Osteoblast (primary cell): Measurements from ENCODE around the gene NINL. TPM values are rescaled to one million over a fixed set of nuclear protein-coding genes. Genes with fewer than 3 reads are reported as not detected.

Source experiments
- DNase-seq: peaks from one replicate; pipeline ENCODE4 v3.0.0; 2011; ENCODE audit warnings: low spot score, mixed read lengths; ENCODE audit not compliant: insufficient read length; ENCODE audit errors: missing footprints
- H2AFZ ChIP-seq: 2 replicates; pipeline ENCODE4 v1.6.0; 2011; ENCODE audit warnings: mild to moderate bottlenecking, low read length
- H3K27ac ChIP-seq: 2 replicates; pipeline ENCODE4 v1.5.1; 2011; ENCODE audit warnings: mild to moderate bottlenecking, low read depth, low read length, moderate library complexity
- H3K27me3 ChIP-seq: 2 replicates; pipeline ENCODE4 v1.6.0; 2012; ENCODE audit warnings: mild to moderate bottlenecking, control low read depth, inconsistent platforms, low read length, moderate library complexity; ENCODE audit not compliant: insufficient read depth
- H3K36me3 ChIP-seq: 2 replicates; pipeline ENCODE4 v1.5.1; 2011; ENCODE audit warnings: mild to moderate bottlenecking, low read length, control low read depth, moderate library complexity; ENCODE audit not compliant: insufficient read depth
- H3K4me1 ChIP-seq: 2 replicates; pipeline ENCODE4 v1.5.1; 2011; ENCODE audit warnings: mild to moderate bottlenecking, low read length, control low read depth, moderate library complexity; ENCODE audit not compliant: insufficient read depth
- H3K4me2 ChIP-seq: 2 replicates; pipeline ENCODE4 v1.6.0; 2011; ENCODE audit warnings: mild to moderate bottlenecking, low read length; ENCODE audit not compliant: insufficient read depth
- H3K4me3 ChIP-seq: fragments of 200-600 bp; sonication (generic); 3 replicates; pipeline ENCODE4 v1.5.1; 2012; ENCODE audit warnings: mild to moderate bottlenecking, low read length, inconsistent platforms; ENCODE audit not compliant: insufficient read depth
- H3K79me2 ChIP-seq: 2 replicates; pipeline ENCODE4 v1.6.0; 2012; ENCODE audit warnings: mild to moderate bottlenecking, low read length, control low read depth, inconsistent platforms; ENCODE audit not compliant: insufficient read depth
- H3K9me3 ChIP-seq: 2 replicates; pipeline ENCODE4 v1.5.1; 2011; ENCODE audit warnings: low read depth, low read length, control low read depth
- H4K20me1 ChIP-seq: 2 replicates; pipeline ENCODE4 v1.6.0; 2012; ENCODE audit warnings: mild to moderate bottlenecking, low read length, control low read depth; ENCODE audit not compliant: insufficient read depth
- total RNA-seq: library from RNA; depleted of rRNA; stranded (reverse); fragments of >200 nt; gene quantifications from 2 replicates; pipeline ENCODE4 v1.2.3, GENCODE V29; 2012
- TF ChIP-seq, protein P1 (sequence below): IDR thresholded peaks from 2 replicates; pipeline ENCODE4 v1.5.1; 2011; ENCODE audit warnings: mild to moderate bottlenecking, low read depth, low read length, moderate library complexity; ENCODE audit errors: extremely low read depth

NINL gene
- total RNA-seq, 1 donor = 14.8 TPM

- Histone ChIP-seq H3K27ac (peak overlapping the region; percentile 35), H3K9me3 (no peaks in the 10 kb centered on the region), H3K79me2 (peaks cover 14% of the 10 kb centered on the region), H3K4me2 (peak overlapping the region; percentile 37), H3K4me1 (peaks cover 40% of the 10 kb centered on the region), H4K20me1 (peaks cover 8% of the 10 kb centered on the region), H3K36me3 (no peaks in the 10 kb centered on the region), H2AFZ (no peak overlapping the region), H3K4me3 (no peak overlapping the region), H3K27me3 (no peaks in the 10 kb centered on the region)
- TF ChIP-seq, protein P1, sequence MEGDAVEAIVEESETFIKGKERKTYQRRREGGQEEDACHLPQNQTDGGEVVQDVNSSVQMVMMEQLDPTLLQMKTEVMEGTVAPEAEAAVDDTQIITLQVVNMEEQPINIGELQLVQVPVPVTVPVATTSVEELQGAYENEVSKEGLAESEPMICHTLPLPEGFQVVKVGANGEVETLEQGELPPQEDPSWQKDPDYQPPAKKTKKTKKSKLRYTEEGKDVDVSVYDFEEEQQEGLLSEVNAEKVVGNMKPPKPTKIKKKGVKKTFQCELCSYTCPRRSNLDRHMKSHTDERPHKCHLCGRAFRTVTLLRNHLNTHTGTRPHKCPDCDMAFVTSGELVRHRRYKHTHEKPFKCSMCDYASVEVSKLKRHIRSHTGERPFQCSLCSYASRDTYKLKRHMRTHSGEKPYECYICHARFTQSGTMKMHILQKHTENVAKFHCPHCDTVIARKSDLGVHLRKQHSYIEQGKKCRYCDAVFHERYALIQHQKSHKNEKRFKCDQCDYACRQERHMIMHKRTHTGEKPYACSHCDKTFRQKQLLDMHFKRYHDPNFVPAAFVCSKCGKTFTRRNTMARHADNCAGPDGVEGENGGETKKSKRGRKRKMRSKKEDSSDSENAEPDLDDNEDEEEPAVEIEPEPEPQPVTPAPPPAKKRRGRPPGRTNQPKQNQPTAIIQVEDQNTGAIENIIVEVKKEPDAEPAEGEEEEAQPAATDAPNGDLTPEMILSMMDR = no peak
- DNase-seq = no peak
These were observed 43.7 kb downstream of the NINL start for GRCh38 chr20:25541676-25542075.

- Histone ChIP-seq H3K79me2 (peaks cover 18% of the 10 kb centered on the region), H3K4me1 (peaks cover 40% of the 10 kb centered on the region), H2AFZ (peak overlapping the region; percentile 88), H4K20me1 (peaks cover 8% of the 10 kb centered on the region), H3K4me2 (peak overlapping the region; percentile 83), H3K36me3 (no peaks in the 10 kb centered on the region), H3K27ac (peak overlapping the region; percentile 53), H3K9me3 (no peaks in the 10 kb centered on the region), H3K27me3 (no peaks in the 10 kb centered on the region), H3K4me3 (peak overlapping the region; percentile 68)
- no peak for DNase-seq
- TF ChIP-seq, protein P1 = peak; percentile 55
These were observed 45.3 kb downstream of the NINL start for GRCh38 chr20:25539742-25540672.

DNA sequence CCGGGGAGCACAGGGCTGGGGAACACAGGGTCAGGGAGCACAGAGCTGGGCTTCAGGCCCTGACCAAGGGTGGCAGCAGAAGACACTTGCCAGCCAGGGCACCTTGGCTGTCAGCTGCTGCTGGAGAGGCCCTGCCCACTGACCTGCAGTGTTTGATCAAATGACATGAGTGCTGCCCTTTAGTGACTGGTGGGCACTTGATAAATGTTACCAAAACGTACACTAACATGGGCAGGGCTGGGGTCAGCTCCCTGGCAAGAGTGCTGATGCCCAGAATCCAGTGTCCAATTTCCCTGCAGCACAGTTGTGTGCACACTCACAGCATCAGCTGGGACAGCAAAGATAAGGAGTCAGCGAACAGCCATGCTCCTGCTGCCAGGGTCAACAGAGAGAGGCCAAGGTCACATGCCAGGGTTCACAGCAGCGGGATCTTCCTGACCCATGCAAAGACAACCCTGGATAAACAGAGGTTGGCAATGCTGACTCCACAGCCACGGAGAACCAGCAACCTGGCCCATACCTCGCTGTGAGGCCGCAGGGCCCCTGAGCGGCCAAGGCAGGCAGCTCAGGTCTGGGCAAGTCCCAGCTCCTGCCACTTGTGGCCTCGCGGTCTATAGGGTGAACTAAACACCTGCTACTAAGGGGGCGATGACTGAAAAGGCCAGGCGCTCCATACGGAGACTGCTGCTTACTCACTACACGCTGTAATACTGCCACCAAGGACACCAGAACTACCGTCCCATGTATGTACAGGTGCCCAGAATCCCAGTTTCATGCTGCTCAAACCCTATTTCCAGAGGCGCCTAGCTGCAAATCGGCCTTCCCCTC is 46.3 kb downstream of the NINL start:
- Histone ChIP-seq H3K4me3 (peak overlapping the region; percentile 68), H2AFZ (peak overlapping the region; percentile 88)

More for the DNA sequence above, 46.3 kb downstream of the NINL start:
- DNase-seq = no peak
- peak overlapping the region; percentile 53 for H3K27ac ChIP-seq
- H3K36me3 ChIP-seq = no peaks in the 10 kb centered on the region
- H3K4me2 ChIP-seq = peak overlapping the region; percentile 83
- H3K4me1 ChIP-seq = peaks cover 34% of the 10 kb centered on the region
- peaks cover 8% of the 10 kb centered on the region for H4K20me1 ChIP-seq
- no peaks in the 10 kb centered on the region for H3K27me3 ChIP-seq
- H3K79me2 ChIP-seq = peaks cover 24% of the 10 kb centered on the region
- no peaks in the 10 kb centered on the region for H3K9me3 ChIP-seq
- TF ChIP-seq, protein P1 = no peak
